GOT3 (cell line): ENCODE results near the gene NEB.

Experiments used
- DNase-seq: peaks from one replicate; lab custom pipeline; 2025; ENCODE audit warnings: mixed read lengths; lab: John Stamatoyannopoulos, UW

Gene NEB

GRCh38 chr2:151552287-151552686 is 182.0 kb downstream of the NEB start:
- no peak for DNase-seq

- no peak for DNase-seq
These were observed 182.7 kb downstream of the NEB start for GRCh38 chr2:151551556-151551955.

GRCh38 chr2:151549191-151549590 is 185.1 kb downstream of the NEB start:
- no peak for DNase-seq

DNA sequence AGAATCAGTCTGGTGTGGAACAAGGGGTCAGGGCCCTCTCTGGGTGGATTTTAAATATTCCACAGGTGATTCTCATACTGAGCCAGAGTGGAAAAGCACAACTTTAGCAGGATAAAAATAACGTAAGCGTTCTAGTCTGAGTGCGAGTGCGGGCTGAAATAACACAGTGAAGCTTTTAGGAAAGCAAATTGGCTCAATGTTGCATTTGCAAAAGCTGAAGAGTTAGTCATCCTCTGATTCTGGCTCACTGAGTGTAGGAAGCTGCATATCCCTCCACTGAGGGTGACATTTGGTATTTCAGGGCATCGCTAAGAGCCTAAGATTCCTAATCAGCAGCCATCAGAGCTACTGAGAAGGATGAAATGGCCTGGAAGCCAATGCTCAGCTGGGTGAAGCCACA is 189.8 kb downstream of the NEB start:
- no peak for DNase-seq

DNA sequence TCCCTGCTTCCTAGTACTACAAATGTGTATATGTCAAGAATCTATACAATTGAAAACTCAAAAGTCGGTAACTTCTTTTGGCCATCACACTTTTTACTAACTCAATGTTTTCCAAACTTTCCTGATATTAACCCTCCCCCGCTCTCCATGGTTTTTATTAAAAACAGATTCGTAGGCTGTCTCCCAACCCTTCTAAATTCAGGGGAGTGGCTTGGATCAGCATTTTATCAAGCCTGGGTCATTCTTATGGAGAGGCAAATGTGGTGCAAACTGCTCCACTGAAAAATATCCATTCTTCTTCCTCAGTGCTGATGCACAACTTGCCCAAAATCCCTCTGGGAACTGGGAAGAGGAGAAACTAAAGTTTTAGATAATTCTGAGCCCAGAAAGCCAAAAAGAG is 190.4 kb downstream of the NEB start:
- no peak for DNase-seq

DNA sequence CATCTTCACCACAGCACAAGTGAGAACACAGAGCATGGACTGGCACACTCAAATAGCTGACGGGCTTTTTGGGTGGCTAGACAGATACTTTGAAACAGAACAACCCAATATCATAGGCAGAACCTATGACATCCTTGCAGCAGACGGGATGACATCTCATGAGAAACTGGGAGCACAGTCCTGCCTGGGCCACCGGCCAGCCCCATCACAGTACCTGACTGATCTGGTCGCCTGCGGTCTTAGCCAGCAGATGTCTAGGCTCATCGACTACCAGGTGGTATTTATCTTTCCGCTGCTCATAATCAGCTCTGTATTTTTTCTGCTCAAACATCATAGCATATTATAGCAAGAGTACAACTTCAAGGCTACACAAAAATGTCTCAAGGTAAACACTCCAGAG is 200.3 kb downstream of the NEB start:
- no peak for DNase-seq

GRCh38 chr2:151533127-151533526 is 201.1 kb downstream of the NEB start:
- no peak for DNase-seq

GRCh38 chr2:151526572-151527090 is 207.6 kb downstream of the NEB start:
- no peak for DNase-seq

GRCh38 chr2:151525821-151526373 is 208.4 kb downstream of the NEB start:
- DNase-seq = no peak

DNA sequence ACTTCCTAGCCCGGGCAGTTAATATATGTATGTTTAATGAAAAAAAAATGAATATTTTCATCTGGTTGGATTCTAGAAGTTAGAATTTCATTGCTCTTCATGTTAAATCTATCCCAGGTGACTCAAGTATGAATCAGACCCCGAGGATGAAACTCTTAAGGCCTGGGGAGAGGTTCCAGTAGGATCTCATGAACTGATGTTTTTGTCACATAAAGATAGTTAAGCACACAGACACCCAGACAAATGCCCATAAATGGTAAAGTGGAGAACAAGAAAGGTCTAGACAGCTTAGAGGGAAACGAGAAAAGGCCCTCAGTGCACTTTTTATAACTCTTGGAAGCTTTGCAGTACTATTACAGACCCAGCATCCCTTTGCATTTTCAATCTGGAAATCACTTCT is 210.4 kb downstream of the NEB start:
- no peak for DNase-seq

DNA sequence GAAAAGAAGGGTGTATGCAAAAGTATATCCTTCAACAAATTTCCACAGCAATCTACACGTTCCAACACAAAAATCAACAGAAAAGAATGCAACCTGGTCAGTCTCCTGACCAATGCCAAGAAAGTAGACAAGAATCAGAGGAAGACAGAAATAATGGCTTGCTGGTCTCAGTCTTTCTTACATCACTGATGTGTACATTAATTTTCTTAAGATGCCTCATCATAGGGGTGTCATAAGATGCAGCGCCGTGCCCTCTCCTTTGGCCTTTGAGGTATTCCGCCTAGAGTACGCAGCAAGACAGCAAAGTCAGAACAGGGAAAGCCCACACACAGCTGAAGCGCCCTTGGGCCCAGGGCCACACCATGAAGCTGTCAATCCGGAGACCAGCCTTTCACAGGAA is 211.7 kb downstream of the NEB start:
- DNase-seq = no peak

DNA sequence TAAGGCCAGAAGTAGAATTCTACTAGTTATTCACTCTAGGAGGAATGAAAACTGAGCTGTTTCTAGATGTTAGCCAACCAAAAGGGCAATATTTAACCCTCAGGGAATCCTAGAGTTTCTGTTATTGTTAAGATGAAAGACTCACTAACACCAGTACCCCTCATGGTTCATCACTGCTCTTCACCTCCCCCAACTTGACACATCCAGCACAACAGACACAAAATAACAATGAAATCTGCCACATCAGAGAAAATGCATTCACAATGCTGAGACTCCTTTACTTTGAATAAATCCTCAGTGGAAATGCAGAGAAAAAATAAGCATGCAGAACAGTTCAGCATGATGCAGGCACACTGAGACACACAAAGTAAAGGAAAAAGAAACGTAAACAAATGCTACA is 213.3 kb downstream of the NEB start:
- DNase-seq = no peak

GRCh38 chr2:151518802-151519201 is 215.5 kb downstream of the NEB start:
- no peak for DNase-seq

DNA sequence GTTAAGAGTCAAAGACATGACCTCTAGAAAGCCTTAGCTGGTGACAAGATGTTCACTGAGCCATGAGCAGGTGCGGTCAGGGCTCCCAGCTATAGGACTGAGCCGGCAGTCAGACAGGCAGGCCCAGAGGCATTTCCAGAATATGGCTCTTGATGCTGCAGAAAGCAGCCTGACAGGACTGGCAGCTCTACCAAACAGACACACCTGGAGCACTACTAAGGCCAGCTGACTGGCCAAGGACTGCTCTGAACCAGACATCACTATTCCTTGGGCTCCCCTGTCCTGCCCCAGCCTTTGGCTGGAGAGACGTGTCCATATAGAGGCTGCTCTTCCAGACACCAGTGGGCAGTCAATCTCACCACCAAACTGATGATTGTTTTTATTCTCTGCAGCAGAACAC is 225.8 kb downstream of the NEB start:
- DNase-seq = no peak

- no peak for DNase-seq
These were observed 228.1 kb downstream of the NEB start for GRCh38 chr2:151506170-151506569.

DNA sequence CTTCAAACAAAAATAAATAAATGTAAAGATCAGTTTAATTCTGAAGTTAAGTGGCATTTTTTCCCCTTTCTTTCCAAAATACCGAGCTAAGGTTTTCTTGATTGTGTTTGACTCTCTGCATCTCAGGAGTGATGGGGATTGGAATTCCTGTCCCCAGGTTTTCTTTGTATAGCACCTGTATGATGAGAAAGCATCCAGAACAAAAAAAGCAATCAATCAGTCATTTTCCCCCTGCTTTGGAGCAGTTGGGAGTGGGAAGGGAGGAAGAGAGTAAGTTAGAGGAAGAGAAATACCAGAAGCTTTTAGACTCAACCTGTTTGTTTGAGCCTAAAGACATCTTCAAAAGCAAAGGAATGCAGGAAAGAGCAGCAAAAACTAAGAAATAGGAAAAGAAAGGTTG is 236.1 kb downstream of the NEB start:
- no peak for DNase-seq

- no peak for DNase-seq
These were observed 242.8 kb downstream of the NEB start for GRCh38 chr2:151491496-151491895.

- no peak for DNase-seq
These were observed 244.0 kb downstream of the NEB start for GRCh38 chr2:151490276-151490675.

DNA sequence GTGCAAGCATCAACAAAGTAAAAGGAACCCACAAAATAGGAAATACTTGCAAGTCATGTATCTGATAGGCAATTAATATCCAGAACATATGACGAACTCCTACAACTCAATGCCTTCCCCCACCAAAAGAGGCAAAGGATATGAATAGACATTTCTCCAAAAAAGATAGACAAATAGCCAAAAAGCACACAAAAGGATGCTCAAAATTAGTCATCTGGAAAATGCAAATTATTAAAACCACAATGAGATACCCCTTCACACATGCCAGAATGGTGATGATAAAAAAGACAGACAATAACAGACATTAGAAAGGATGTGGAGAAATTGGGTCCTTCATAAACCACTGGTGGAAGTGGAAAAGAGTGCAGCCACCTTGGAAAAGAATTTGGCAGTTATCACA is 248.2 kb downstream of the NEB start:
- DNase-seq = no peak

DNA sequence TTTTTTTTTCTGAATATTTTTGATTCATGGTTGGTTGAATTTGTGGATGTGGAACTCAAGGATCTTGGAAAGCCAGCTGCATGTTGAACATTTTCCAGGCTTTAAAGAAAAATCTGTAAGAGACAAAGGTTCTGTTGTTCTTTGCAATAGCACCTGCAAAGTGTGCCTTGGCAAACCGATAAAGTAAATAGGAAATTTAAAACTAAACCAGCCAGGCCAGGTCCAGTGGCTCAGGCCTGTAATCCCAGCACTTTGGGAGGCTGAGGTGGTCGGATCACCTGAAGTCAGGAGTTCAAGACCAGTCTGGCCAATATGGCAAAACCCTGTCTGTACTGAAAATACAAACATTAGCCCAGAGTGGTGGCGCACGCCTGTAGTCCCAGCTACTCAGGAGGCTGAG is 250.2 kb downstream of the NEB start:
- no peak for DNase-seq

DNA sequence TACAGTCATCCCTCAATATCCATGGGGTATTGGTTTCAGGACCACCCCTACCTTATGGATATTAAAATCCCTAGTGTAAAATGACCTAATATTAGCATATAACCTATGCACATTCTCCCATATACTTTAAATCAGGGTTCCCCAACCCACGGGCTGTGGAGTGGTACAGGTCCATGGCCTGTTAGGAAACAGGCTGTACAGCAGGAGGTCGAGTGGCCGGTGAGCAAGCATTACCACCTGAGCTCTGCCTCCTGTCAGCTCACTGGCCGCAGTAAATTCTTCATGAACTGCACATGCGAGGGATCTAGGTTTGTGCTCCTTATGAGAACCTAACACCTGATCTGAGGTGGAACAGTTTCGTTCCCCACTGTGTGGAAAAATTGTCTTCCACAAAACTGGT is 250.7 kb downstream of the NEB start:
- no peak for DNase-seq

- no peak for DNase-seq
These were observed 252.0 kb downstream of the NEB start for GRCh38 chr2:151482171-151482725.

DNA sequence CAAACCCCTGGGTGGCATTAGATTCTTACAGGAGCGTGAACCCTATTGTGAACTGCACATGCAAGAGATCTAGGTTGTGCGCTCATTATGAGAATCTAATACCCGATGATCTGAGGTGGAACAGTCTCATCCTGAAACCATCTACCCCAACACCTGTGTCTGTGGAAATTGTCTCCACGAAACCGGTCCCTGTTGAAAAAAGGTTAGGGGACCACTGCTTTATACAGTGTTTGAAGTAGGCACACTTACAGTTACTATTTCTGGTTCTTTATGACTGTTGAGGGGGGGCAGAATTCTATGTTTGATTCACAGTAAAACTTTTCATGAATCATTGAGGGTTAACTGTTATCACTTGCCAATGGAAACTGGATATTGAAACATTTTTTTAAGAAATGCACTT is 252.5 kb downstream of the NEB start:
- DNase-seq = no peak

GRCh38 chr2:151478011-151478410 is 256.3 kb downstream of the NEB start:
- no peak for DNase-seq
